ENCODE data around the gene NPHP4.

NPHP4 gene

DNA sequence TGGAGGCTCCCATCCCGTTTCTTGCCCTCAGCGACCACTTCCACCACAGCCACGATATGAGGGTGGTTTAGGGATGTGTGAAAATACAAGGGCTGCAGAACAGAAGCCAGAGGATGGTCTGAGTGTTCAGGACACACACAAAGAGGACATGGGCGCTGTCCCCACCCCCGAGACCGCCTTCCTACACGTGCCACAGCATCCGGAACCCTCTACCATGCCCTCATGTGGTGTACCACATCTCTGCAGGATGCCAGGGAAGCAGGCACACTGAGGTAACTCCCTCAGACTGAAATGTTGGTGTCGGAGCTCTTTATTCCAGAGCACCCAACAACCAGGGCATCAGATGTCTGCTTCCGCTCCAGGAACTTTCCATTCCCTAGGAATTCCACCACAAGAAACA lies 23.1 kb downstream of the NPHP4 start:
- no peak for DNase-seq

DNA sequence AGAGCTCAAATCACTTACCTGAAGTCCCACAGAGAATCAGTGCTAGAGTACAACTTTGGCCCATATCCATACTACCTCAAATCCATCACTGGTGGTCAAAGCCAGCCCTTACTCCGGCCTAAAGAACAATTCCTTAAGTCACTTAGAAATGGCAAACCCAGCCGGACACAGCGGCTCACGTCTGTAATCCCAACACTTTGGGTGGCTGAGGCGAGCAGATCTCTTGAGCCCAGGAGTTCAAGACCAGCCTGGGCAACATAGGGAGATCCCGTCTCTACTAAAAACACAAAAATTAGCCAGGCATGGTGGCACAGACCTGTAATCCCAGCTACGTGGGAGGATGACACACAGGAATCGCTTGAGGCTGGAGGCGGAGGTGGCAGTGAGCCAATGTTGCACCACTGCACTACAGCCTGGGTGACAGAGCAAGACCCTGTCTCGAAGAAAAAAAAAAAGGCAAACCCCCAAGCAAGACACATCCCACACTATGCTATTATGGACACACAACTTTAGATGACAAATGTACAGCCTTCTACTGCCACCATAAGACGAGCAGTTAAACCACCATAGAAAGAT lies 24.0 kb downstream of the NPHP4 start:
- DNase-seq, result no peak

DNA sequence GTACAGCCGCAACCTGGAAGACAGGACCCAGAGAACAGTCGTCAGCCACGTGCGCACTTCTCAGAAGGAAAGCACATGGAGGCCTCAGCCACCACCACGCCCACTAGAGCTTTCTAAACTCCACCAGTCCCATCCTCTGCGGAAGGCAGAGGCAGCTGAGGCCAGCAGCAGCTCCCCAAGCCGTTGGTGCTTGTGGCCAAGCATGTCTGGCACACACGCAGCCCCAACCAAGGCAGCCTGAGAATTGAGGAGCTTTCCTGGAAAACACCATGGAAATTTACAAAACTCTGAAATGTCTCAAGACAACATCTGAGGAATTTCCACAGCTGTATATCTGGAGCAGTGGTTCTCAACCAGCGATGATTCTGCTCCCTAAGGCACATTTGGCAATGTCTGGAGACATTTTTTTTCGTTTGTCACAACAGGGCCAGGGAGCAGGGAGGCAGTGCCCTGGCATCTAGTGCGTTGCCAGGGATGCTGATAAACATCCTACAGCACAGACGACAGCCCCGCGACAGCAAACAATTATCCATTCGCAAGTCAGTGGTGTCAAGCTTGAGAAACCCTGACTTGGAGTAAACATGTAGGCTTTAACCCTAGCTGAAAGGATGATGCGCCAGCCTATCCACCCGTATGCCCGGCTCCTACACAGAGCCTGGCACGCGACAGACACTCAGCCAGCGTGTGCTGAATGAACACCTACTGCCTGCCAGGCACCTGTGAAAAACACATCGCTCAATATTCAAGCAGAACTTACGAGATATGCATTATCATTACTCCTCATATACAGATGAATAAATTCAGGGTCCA lies 24.7 kb downstream of the NPHP4 start:
- DNase-seq, result no peak

DNA sequence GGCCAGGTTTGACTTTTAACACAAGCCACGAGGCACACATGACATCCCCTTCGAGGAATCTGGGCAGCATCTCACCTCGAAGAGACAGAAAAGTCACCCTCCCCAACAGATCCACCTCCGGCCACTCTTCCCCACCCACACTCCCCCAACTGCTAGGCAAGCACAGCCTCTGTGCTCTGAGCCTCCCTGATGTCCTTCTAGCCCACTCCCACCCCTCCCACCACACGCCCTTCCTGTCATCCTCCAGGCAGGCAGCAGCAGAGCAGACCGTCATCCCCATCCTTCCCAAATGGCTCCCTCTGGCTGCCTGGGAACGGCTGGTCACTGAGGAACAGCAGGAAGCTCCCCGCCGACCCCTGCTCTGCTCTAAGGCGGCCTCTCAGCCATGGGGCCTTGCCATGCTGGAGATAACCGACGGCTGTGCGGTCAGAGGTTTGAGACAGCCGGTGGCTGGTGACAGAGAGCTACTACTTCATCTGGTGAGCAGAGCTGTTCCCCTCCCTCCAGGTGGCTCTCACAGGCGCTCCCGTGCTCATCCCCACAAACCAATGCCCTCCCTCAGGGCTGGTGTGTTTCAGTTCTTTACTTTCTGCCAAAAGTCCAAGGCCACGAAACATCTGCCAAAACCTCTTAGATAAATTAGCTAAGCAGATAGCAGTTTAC lies 25.6 kb downstream of the NPHP4 start:
- no peak for DNase-seq

DNA sequence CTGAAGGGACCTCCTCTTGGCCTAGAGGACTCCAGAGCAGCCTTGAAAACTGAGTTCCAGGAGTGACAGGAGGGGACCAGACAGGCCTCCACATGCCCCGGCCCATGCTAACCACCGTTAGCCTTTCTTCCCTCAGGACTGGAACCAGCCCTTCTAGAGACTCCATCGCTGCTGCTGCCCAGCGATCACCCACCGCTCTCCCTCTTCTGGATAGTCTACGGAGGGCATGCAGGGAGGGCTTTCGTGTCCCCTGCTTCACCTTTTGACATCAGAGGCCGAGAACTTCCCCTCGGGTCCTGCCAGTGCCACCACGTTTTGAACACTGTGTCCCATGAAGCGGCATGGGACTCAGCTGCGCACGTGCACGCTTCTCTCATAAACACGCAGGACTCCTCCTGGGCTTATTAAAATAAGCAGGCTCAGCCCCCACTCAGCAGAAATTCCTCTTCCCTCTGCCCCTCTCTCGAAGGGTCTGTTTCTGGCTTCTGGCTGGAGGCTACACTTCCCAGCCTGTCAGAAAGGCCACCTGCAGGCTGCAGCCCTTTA lies 26.6 kb downstream of the NPHP4 start:
- no peak for DNase-seq

DNA sequence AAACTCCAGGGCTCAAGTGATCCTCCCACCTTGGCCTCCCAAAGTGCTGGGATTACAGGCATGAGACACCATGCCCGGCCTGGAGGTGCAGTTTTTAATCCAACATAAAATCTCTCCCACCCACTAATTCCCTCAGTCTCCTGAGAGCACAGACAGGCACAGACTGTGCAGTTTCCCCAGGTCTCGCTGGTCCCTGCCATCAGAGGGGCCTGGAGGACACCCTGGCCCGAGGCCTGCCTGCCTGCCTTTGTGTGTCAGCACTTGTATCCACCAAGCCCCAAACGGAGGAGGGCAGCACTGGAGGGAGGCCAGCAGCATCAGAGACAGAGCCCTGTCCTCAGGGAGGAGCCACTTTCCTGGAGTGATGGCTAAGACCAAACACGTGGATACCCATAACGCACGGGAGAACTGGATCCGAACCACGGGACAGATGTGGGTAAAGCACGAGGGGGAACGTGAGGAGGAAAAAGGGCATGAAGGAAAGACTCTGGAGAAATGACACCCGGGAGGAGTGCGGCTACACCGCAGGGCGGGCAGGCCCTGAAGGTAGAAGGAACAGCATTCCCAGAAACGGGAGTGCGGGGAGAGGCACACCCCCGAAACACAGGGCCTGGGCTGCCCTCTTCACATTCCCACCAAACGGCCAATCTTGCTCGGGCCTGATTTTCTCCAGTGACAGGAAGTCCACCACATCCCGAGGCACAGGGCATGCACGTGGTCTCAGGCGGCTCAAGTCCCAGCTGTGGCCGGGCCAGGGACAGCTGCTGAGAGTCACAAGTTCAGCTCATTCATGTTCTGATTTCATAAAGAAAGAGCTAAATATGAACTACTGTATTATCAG lies 29.7 kb downstream of the NPHP4 start:
- no peak for DNase-seq

DNA sequence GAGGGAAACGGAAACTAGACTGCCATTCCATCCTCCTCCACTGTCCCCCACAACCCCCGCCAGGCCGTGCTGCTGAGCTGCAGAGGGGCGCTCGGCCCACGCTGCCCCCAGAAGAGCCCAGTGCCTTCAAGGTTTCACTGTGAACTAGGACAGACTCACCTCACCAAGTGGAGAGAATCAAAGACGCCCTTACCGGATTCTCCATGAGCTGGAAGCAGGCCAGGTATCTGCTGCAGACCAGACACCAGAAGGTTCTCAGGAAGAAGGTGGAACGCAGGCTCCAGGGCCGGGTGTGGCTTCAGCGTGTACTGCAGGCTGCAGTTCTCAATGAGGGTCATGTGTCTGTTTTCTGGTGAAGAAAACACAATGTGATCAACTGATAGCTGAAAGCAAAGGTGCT lies 30.6 kb downstream of the NPHP4 start:
- DNase-seq, result no peak

DNA sequence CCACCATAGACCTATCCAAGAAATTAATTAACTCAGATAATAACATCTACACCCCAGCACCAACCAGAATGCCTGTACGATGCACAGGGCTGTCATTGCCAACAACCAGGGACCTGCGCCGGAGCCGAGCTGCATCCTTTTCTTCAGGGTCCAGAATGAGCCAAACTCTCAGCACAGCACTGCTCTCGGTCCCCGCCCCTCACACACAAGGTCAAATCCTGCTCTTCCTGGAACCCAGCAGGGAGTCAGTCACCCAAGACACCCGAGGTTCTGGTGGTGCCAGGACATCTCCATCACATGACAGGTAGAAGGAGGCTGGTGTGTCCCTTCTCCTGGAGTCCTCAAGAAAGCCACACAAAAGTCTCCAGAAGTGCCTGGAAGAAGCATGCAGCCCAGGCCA lies 31.9 kb downstream of the NPHP4 start:
- DNase-seq, result no peak

DNA sequence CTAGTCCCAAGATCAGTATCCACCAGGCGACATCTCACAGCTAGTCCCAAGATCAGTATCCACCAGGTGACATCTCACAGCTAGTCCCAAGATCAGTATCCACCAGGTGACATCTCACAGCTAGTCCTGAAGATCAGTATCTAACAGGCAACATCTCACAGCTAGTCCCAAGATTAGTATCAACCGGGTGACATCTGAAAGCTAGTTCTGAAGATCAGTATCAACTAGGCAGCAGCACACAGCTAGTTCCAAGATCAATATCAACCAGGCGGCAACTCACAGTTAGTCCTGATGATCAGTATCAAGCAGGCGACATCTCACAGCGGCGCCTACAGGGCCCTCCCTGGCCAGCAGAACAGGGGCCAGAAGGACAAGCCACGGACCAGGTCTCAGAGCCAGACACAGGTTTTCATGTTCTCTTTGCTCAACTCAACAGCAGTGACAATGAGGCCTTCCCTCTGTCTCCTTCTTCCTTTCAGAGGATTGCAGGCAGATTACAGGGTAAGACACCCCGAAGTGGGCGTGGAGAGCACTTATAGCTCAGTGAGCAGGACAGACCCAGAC lies 32.5 kb downstream of the NPHP4 start:
- no peak for DNase-seq

DNA sequence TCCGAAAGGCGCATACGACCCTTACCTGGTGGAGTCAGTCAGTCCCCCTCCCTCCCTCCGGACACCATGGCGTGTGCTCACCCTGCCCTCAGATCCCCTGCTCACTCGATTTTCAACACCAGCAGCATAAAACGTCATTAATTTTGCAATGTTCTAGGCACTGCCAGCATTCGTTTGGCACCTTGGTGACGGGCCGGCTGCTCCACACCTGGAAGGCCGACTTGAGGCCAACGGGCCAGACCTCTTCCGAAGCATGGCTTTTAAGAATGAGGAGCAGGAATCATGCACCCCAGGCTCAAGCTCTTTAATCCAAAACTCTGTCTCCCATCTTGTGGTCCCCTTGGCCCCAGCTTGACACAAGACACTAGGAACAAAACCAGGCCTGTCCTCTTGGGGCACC lies 33.1 kb downstream of the NPHP4 start:
- no peak for DNase-seq

DNA sequence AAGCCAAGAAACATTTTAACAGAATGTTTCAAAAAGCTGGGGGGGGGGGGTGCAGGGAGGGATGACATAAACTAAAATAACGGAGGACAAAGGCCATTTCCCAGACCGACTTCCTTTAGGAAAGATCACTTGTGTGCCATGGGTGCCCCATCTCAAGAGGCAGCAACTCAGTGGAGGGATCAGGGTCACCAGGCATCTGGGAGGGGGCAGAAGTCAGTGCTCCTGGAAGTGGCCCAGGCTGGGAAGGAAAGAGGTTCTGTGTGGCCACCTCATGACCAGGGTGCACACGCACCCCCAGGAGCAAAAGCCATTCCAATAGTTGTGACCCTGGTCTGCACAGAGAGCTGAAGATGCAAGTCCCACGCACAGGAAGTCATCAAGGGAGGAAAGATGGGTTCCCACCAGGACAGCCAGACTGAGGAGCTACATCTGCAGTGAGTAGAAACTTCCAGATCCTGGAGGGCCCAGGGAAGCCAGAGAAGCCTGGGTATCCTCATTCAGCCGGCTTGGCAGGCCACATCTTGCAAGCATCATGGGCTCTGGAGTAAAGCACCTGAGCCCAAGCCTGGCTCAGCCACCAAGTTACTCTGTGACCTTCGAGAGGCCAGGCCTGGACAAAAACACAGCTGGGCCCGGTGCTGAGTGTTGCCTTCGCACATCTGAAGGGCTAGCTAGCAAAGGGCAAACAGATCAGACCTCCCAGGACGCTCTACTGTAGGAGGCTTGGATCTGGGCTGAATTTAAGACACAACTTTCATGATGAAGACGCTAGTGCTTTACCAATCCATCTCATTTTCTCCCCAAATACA lies 36.0 kb downstream of the NPHP4 start:
- DNase-seq, result no peak

DNA sequence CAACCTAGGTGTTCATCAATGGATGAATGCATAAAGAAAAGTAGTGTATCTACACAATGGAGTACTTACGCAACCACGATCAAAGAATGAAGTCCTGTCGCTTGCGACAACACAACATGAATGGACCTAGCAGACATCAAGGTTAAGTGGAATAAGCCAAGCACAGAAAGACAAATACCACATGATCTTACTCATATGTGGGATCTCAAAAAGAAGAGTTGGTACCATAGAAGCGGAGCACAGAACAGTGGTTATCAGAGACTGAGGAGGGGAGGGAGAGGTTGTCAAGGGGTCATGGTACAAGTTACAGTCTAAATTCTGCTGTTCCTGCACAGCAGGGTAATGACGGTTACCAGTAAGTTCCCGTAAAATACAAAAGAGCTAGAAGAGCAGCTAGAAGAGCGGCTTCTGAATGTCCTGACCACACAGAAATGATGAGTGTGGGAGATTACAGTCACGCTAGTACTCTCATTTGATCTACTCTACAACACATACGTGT lies 36.7 kb downstream of the NPHP4 start:
- DNase-seq, result no peak

DNA sequence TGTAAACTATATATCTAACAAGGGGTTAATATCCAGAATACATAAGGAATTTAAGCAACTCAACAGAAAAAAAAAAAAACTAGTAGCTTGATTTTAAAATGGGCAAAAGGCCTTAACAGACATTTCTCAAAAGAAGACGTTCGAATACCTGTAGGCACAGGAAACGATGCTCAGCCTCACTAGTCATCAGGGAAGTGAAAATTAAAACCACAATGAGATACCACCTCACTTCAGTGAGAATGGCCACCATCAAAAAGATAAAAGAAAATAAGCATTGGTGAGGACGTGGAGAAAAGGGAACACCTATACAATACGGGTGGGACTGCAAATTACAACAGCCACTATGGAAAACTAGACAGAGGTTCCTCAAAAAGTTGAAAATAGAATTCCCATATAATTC lies 37.3 kb downstream of the NPHP4 start:
- no peak for DNase-seq

DNA sequence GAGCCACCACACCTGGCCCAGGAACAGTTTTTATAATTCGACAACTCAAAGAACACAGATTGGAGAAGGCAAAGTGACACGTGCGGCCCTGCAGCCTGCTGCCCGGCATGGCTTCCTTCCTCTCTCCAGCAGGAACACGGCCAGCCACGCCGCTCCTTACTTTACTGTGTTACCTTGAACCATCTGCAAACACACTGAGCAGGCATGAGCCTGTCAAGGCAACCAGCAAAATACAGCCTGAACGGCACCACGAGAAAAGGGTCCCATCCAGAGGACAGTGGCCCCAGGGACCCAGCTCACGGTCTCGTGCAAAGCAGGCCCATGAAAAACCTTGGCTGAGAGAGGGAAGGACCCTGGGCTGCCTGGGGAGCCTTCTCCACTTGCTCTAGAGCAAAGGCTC lies 38.8 kb downstream of the NPHP4 start:
- DNase-seq, result no peak

DNA sequence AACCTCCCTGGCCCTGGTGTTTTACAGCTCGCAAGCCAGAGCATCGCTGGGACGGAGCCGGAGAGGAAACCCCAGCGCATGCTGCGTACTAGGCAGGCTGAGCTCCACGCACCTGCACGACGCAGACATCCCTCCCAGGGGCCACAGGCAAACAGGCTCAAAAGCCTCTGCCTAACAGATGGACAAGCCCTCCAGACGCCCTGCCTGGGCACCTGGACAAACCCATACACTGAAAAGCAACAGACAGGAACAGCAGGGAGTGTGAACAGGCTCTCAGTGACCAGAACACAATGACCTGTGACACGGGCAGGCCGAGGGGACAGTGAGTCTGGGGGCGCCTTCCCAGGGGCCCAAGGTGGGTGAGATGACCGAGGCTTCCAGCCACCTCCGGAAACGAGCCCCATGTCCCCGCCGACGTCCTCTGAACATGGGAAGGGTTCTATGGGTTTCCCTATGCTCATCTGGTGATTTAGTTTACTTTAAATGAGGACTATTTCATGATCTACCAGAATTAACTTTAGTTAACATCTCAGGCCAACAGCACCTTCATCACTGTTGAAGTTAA lies 40.3 kb downstream of the NPHP4 start:
- no peak for DNase-seq

DNA sequence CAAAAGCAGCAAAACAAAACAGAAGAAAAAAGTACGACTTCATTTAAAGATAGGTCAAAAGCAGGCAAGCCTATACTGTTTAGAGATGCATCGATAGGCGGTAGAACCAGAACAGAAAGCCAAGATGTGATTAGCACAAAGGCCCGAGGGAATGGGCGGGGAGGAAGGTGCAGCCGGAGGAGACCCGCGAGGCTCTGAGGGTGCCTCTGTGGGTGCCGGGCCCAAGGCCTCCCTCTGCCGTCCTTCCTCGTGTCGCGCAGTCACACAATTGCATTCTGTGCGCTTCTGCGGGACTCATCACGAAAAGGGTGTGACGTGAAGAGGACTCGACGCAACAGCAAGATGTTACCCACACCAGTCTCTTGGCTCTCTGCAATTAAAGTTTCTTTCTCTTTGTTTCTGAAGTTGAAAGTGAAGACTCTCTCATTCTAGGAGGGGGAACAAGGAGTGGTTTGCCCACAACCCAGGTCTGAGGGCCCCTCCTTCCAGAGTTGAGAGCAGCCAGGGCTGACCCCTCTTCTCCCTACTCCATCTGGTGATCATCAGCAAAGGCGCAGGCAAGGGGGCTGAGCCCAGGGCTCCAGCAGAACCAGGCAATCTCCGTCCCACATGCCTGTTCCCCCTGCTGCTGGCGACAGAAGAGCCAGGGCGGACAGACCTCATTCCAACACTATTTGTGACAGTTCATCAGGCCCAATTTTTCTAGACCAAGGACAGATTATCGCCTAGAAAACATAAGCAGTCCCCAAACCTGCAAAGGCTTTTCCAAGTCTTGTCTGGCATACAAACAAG lies 41.0 kb downstream of the NPHP4 start:
- DNase-seq, result no peak

DNA sequence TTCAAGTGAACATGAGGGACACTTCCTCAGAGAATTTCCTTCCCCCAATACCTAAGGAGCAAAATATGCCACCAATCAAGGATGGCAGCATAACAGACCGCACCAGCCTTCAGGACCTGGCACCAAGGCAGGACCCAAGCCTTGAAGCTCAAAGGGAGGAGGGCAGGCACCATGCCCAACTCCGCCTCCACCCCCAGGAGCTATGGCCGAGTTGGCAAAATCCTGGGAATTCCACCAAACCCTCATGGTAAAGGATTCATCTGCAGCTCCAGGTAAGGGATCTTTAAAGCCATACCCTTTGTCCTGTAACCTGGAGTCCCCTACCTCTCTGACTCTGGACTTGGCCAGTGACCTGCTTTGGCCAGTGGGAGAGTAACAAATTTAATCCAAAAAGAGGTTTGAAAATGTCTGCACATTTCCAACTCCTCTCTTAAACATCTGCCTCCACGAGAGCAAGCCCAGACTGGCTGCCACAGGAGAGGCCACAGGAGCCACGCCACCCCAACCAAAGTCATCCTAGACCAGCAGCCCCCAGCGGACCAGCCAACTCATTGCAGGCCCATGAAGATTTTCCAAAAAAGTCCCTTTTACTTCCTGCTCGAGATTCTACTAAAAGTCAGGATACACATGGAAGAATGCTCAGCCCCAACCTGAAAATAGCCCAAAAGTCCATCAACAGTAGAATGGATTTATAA lies 41.9 kb downstream of the NPHP4 start:
- no peak for DNase-seq

DNA sequence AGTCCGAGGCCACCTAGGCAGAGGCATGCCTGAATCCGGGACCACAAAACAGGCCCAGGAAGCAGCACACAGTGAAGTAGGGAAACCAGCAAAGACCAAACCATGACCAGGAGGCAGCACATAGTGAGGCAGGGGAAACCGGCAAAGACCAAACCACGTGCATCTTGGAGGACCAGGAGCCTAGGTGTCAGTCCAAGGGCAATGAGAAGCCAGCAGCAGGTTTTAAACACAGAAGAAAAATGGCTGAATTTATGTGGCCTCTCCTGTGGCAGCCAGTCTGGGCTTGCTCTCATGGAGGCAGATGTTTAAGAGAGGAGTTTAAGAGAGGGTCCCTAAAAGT lies 42.5 kb downstream of the NPHP4 start:
- no peak for DNase-seq

DNA sequence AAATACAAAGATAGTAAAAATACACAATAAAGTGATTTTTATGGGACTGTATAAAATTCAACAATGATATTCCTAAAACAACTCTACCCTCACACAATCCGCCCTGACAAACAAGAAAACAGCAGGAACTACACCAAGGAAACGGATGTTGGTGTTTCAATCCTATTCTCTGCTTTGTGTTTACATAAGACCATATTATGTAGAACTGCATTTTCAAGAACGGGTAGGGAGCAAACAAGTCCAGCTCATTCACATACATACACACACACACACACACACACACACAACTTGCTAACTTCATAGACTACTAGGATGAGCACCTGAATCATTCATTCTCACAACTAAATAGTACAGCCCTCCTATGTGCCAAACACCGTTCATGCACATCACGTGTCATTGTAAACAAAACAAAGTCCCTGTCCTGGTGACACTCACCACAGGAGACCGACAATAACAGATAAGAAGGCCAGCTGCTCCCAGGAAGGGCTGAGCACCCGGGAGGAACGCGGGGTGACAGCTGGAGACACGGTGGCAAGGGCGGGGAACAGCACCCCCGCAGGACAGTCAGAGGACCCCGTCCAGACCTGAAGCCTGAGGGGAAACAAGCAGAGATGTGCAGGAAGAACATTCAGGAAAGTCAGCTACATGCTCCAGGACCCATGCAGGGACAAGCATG lies 43.0 kb downstream of the NPHP4 start:
- no peak for DNase-seq

DNA sequence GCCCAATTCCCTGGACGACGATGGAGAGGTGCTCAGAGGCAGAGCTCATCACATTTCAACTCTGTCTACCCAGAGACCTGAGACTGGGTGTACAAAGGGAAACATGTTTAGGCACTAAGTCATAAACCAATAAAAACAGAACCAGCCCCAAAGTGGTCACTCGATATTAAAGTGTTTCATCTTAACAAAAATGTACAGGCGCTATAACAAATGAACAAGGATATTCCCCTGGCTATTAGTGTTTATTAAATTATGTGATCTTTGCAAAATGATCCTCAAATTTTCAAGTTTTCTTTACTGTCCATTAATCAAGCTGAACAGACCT lies 43.6 kb downstream of the NPHP4 start:
- no peak for DNase-seq
